ENCODE results near the gene VWA5B1. TPM values are rescaled to one million over a fixed set of nuclear protein-coding genes. Genes with fewer than 3 reads are reported as not detected.

Gene VWA5B1
- total RNA-seq, 4 donors from 2014 or later, result not detected

DNA sequence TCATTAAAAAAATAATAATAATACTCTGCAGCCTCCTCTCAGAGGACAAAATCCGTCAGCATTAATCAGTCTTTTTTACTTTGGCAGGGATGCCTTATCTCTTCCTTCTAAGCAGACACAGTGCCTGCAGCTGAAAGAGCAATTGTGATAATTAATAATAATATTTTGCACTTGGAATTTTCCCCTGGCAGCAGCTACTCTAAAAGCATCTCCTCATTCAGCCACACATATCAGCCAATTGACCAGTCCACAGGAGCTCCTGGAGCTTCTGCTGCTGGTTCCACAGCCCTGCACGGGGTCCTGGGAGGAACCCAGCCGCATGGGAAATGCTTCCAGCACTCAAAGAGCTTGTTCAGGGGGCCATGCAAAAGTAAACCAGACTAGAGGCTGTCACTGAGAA lies 31.0 kb upstream of the VWA5B1 start:
- TF ChIP-seq, protein P1, sequence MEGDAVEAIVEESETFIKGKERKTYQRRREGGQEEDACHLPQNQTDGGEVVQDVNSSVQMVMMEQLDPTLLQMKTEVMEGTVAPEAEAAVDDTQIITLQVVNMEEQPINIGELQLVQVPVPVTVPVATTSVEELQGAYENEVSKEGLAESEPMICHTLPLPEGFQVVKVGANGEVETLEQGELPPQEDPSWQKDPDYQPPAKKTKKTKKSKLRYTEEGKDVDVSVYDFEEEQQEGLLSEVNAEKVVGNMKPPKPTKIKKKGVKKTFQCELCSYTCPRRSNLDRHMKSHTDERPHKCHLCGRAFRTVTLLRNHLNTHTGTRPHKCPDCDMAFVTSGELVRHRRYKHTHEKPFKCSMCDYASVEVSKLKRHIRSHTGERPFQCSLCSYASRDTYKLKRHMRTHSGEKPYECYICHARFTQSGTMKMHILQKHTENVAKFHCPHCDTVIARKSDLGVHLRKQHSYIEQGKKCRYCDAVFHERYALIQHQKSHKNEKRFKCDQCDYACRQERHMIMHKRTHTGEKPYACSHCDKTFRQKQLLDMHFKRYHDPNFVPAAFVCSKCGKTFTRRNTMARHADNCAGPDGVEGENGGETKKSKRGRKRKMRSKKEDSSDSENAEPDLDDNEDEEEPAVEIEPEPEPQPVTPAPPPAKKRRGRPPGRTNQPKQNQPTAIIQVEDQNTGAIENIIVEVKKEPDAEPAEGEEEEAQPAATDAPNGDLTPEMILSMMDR (IDR thresholded peaks at IDR 0.05; ENCODE audit: low read depth), result no peak

DNA sequence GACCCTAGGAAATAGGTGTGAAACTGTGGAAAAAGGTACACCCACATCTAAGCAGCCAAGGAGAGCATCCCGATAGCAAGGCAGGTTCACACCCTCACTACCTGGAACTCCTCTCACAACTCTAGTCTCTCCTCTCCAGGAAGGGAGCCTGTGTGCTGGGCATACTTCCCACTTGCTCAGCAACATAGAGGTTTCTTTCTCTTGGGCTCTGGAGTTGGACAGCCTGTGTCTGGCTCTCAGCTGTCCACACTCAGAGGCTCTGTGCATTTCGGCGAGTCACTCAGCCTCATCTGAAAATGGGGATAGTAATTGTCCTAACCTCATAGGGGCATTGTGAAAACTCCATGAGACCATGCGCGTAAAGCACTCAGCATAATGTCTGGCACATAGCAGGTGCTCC lies 29.6 kb upstream of the VWA5B1 start:
- TF ChIP-seq, protein P1 (IDR thresholded peaks at IDR 0.05; ENCODE audit: low read depth), result no peak

DNA sequence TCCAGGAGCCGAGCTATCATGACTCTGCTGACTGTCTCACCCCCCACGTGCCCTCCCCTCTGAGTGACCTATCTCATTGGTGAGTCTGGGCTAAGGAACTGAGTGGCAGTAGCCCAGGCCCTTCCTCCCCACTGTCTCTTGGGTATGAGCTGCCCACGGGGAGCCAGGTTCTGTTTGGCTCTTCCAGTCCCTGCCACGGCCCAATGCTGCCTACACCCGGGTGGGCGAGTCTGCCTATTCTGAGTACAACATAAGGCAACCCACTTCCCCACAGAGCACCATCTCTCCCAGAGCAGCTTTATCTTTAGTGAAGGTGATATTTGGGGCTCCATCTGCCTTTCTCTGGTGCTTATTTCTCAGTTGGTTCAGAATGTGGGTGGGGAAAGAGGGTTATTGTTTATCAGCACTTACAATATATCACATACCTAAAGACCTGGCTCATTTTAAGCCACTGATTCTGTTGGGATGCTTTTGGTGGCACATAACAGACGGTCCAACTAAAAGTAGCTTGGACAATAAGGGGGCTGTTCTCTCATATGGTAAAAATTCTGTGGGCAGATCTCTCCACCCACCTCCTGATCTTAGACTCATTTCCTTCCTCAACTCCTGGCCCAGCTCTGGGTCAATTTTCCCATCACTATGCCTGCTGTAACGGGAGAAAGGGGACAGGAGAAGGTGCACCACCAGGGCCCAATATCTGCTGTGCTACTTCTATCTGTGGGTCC lies 27.7 kb upstream of the VWA5B1 start:
- TF ChIP-seq, protein P1 (IDR thresholded peaks at IDR 0.05; ENCODE audit: low read depth), result no peak

DNA sequence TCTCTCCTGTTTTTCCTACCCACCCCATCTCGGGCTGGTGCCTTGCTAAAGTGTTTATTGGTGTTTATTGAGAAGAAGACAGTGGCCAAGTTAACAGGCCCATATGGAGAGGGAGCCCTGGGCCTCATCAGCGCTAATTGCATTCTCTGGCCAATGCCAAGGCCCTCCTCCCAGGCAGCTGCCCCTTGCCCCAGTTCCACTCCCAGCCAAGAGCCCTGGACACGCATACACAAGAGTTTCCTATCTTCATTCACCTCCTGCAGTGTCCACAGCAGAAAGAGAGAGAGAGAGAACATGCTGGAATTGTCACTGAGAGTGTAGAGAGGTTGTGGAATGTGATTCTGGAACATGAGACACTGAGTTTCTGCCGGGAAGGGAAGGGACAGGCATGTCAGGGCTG lies 25.4 kb upstream of the VWA5B1 start:
- TF ChIP-seq, protein P1 (IDR thresholded peaks at IDR 0.05; ENCODE audit: low read depth), result no peak

DNA sequence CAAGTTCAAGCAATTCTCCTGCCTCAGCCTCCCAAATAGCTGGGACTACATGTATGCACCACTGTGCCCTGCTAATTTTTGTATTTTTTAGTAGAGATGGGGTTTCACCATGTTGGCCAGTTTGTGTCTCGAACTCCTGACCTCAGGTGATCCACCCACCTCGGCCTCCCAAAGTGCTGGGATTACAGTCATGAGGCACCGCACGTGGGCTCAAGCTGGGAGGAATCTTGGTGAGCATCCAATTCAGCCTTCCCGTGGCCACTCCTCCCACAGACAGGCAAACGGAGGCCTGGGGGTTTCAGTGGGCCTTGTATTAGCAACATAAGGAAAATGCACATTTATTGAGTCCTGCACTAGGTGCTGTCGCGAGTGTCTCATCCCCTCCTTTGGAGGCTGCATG lies 24.5 kb upstream of the VWA5B1 start:
- TF ChIP-seq, protein P1 (IDR thresholded peaks at IDR 0.05; ENCODE audit: low read depth), result no peak

DNA sequence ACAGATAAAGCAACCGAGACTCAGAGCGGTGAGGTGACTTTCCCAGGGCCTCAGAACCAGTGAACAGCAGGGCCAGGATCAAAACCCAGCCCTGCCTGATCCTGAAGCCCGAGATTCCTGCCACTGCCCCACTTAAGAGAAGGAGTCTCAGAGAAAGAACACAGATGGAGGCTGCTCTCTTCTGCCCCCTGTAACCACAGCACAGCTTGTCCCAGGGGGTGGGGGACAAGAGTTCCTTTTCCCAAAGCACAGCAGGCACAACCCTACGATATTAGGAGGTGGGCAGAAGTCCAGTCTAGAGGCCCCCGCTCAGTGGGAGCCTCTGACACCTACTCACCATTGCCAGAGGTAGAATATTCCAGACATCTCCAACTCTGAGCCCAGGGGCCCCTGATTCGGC lies 24.0 kb upstream of the VWA5B1 start:
- TF ChIP-seq, protein P1 (IDR thresholded peaks at IDR 0.05; ENCODE audit: low read depth), result no peak

DNA sequence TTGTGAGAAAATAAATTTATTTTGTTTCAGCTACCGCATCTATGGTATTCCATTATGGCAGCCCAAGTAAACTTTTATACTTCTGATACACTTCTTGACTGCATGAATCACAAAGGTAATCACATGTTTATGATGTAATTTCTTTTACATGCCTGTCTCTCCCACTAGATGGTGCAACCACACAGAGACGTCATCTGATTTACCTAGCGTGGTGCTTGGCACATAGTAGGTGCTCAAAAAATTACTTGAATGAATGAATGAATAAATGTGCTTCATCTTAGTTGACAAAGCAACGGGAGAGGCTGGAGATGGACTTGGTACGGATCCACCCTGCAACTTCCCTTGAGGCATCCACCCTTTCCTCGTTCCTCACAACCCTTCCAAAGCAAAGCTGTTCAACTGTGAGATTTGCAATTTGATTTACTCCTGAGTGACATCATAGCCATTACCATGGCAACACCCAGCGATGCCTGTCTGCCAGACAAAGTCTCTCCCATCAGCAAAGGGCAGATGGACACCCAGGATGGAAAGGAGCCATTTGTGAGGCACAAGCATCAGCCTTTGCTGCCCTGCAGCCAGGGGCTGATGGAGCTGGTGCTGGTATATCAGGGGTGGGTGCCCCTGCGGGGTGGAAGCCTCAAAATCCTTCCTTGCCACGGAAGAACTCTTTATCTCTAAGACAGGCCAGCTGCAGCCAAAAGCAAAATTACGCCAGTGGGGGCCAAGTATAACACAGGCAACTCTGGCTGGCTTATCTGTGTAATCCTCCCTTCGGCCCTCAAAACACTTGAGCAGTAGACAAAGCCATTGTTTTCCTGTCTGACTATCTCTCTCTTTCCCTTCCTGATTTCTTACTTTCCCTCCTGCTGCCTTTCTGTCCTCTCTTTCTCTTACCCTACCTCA lies 18.9 kb upstream of the VWA5B1 start:
- TF ChIP-seq, protein P1 (IDR thresholded peaks at IDR 0.05; ENCODE audit: low read depth), result no peak
